HG02610 (cell line): Measurements from ENCODE around the gene RNASEL.
"Not testable (repeated sequence)": the region's sequence is repeated elsewhere in the genome, so short reads cannot be mapped to it uniquely, and the experiment has no call there.

ENCODE experiments used
- ATAC-seq: cut with Tn5 transposase; IDR thresholded peaks from one replicate; pipeline ENCODE4 v1.9.1; 2021; ENCODE audit warnings: mild to moderate bottlenecking, moderate library complexity; ENCODE audit not compliant: unreplicated experiment

The RNASEL gene

DNA sequence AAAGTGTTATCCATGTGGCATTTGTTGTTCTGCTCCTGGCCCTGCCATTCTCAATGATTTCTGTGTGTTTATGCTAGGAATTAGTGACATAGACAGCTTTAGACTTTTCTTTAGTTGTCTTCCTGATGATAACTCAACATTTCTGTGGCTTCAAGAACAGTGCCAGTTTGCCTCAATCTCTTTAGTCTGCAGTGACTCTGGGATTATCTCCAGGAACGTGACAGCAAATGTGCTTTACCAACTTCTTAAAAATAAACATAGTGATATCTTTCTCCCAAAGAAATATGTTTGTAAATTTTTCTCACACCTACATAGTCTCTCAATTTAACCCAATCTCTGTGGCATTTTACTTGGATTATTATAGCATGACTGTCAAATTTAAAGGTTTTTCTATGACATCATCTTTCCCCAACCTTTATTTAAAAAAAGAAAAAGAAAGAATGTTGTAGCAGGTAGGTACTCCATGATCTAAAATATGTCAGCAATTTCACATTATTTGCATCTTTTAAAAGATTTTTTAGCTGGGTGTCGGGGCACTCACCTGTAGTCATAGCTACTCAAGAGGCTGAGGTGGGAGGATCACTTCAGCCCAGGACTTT, 24.6 kb downstream of the RNASEL start:
- no peak for ATAC-seq

DNA sequence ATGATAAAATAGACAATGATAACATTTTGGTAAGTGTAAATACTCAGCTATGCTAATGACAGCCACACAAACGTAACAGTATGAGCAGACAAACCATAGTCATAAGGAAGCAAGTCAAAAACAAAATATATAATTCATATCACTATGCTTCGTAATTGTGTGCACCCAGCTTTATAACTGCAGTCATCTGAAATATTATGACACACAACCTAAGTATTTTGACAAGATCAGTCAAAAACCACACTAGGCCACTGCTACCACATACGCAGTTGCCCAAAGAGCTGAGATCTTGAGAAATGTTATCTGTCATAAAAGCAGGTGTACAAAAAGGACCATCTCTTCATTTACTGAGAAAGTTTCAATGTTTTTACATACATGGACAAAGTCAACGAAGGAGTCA, 26.0 kb downstream of the RNASEL start:
- no peak for ATAC-seq

DNA sequence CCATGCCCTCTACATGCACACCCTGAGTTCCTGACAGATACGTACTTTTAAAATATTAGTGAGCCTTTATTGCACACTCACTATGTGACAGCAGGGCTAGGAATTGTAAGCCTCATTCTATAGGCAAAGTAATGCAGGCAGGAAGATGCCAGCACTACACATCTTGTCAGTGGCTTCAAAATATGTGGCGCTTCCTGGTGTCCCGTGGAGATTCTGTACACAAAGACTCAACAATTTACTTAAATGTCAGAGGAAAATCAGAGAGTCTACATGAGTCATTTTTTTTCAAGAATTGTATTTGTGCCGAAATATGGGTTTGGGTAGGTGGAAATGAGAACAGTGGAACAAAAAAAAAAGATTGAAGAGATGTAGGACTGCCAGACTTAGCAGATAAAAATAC, 27.6 kb downstream of the RNASEL start:
- no peak for ATAC-seq

DNA sequence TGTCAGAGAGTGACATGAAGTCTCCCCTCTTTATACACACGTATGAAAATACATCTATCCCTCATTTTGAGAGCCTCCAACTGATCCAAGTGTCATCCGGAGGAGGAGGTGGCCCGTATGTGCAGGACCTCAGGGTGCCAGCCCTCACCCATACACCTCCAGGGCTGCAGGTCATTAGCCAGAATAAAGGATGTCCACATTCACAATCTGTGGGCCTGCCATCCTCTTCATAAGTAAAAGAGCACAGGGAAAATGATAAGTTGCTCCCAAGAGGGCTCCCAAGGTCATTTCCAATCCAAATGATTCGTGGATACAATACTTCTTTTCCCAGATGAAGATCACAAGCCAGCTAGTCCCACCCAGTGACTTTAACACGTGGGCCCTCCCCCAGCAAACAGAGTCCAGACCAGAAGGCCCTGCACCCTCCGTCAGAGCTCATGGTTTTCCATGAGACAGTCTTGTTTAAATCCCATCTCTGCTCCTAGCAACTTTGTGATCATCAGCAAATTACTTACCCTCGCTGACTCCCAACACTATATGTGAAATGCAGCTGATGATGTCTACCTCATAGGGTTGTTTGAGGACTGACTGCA, 28.6 kb downstream of the RNASEL start:
- no peak for ATAC-seq

DNA sequence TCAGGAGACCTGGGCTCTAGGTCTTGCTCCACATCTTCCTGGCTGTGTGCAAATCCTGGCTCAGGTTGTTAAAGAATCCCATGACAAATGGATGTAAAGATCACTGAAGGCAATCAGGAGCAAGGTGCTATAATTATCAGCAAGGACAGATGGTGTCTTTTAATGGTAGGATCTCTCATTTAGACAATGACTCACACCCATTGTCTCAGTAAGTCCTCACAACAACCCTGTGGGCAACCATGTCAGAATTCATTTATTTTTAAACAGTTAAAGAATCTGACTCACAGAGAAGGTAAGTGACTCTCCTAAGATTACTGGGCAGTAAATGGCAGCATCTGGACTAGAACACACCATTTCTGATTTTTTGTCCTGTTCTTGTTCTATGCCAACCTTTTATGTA, 32.8 kb downstream of the RNASEL start:
- no peak for ATAC-seq

DNA sequence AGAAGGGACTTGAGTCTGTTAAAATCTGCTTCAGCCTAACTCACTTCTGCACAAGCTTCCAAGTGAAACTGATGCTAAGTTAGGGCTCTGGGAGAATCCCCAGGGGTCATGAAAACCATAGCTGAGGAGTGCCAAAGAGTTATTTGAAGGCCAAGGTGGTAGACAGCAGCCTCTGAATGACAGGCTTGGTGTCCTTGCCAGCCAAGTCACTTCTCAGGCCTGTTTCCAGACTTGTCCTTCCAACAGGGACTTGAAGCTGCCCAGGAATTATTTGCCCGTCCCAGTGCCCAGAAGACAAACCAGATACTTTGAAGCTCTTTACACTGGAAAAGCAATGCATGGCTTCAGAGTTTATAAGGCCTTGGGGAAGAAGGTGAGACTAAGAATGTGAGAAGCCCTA, 33.6 kb downstream of the RNASEL start:
- ATAC-seq: no peak

DNA sequence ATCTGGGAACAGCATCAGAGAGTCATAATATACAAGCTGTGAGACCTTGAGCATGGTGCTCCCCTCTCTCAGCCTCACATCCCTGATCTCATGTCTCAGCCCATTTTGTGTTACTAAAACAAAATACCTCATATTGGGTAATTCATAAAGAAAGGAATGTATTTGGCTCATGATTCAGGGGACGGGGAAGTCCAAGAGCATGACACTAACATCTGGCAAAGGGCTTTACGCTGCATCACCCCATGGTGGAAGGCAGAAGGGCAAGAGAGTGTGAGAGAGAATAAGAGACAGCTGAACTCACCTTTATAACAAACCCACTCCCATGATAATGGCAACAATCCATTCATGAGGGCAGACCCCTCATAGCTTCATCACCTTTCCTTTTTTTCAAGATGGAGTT, 36.5 kb downstream of the RNASEL start:
- no peak for ATAC-seq

DNA sequence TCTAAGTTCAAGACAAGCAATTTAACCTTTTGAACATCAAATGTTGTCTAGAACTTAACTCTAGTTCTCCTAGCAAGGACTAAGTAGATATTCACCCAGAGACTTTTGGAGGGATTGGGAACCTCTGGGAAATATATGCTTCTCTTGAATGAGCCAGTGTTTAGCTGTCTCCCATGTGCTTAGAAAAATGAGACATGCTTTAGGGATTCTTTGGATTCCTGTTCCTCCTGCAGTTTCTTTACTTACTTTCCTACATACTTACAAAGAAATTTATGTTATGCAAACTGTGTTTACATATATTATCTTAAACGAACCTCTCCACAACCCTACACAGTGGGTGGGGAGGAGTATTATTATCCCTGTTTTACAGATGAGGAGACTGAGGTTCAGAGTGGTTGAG, 39.2 kb downstream of the RNASEL start:
- ATAC-seq: no peak

DNA sequence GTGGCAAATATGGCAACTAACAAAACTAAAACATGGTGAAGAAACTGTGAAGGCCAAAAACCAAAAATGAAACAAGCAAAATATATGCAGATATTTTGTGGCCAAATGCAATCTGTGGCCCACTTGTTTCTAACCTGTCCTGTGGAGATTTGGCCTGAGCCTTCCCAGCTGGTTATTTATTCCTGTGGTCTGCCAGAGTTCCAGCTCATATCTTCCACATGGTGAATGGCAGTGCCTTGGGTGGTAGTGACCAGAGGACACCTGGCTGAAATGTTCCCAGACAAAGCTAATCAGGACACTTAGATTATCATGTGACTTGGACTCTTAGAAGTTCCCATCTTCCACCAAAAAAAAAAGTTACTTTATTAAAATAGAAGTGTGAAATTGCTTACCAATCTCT, 39.7 kb downstream of the RNASEL start:
- ATAC-seq: no peak

DNA sequence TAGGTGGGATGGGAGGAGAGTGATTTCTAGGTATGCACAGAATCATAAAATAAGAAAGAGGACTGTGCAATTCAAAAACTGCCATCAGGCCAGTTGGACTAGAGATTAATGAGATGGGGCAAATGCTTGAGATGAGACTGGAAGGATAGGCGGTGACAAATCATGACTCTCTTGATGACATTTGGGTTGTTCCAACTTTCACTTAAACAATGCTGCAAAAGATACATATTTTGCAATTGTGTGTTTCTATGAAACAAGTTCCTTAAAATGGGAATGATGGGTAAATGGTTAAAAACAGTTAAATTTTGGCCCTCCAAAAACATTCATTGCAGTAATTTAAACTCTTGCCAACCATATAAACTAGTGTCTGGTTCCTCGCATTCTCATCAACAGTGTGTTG, 55.2 kb downstream of the RNASEL start:
- no peak for ATAC-seq

DNA sequence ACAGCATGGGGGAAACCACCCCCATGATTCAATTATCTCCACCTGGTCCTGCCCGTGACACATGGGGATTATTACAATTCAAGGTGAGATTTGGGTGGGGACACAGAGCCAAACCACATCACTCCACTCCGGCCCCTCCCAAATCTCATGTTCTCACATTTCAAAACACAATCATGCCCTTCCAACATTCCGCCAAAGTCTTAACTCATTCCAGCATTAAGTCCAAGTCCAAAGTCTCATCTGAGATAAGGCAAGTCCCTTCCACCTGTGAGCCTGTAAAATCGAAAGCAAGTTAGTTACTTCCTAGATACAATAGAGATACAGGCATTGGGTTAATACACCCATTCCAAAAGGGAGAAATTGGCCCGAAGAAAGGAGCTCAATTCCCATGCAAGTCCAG, 60.9 kb downstream of the RNASEL start:
- ATAC-seq: not testable (repeated sequence)

DNA sequence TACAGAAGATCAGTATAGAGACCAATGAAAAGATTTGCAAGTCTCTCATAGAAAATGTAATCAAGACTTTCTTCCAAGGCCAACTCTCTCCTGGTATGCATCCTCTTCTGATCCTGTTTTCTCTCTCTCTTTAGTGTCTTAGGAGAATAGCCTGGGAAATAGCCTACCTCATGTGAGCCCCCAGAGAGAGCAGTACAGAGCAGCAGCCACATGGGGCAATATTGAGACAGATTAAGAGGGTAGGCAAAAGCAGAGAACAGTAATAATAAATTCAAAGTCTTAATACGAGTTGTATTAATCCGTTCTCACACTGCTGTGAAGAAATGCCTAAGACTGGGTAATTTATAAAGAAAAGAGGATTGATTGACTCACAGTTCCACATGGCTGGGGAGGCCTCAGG, 61.4 kb downstream of the RNASEL start:
- no peak for ATAC-seq

DNA sequence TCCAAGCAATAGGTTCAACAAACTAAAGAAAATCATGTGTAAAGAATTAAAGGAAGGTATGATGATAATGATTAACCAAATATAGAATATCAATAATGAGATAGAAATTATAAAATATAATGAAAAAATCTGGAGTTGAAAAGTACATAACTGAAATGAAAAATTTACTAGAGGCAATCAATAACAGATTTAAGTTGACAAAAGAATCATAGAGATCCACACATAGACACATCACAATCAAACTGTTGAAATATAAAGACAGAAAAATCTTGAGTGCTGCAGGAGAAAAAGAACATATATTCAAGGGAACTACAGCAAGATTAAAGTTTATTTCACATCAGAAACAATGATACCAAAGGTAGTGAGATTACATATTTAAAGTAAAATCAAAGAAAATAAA, 63.7 kb downstream of the RNASEL start:
- ATAC-seq: no peak
